Measurements from ENCODE around the gene PHACTR2. TPM values are rescaled to one million over a fixed set of nuclear protein-coding genes. Genes with fewer than 3 reads are reported as not detected.
"Not testable (repeated sequence)": the region's sequence is repeated elsewhere in the genome, so short reads cannot be mapped to it uniquely, and the experiment has no call there.

PHACTR2 gene
- total RNA-seq, 4 donors from 2014 or later = 76.2 to 110 (median 98.2) TPM

DNA sequence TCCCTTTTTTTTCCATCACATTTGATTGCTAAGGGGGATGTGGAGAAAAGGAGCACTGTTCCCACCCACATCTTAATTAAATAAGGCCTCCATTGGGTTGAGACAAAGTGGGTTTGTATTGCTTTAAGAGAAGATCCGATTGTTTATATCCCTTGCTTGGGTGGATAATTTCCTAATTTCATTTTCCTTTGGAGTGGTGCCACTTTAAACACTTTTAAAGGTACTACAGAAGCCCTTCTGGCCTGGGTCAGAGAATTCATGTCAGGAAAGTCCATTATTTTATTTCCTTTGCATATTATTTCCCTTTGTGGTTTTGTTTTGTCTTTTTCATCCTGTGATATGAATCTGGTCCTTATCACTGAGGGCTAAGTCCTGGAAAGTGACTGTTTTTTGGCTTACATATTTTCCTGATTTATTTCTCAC is 56.9 kb downstream of the PHACTR2 start:
- WGBS, 2 donors = 3 to 9% methylated on average over 1 of the region's 1 CpG

DNA sequence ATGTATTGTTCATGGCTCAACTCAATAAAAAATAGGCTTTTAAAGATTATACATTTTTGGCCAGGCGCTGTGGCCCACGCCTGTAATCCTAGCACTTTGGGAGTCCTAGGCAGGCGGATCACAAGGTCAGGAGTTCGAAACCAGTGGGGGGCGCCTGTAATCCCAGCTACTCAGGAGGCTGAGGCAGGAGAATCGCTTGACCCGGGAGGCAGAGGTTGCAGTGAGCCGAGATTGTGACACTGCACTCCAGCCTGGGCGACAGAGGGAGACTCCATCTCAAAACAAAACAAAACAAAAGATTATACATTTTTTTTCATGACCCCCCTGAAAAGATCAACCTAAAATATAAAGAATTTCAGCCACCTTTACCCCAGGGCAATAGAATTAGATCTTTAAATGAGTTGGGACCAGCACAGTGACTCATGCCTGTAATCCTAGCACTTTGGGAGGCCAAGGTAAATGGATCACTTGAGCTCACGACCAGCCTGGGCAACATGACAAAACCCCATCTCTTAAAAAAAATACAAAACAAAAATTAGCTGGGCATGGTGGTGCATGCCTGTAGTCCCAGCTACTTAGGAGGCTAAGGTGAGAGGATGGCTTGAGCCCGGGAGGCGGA is 60.4 kb downstream of the PHACTR2 start:
- H3K36me3 ChIP-seq; DNase-seq (ENCODE audit: low spot score in 2 of 2); H3K9me3 ChIP-seq; H3K27ac ChIP-seq; H3K27me3 ChIP-seq; H3K4me3 ChIP-seq: not testable (repeated sequence)
- H3K4me1 ChIP-seq = peaks cover 0 to 49% (median 14%) of the 10 kb centered on the region in 4 donors
- 87 to 91% methylated on average over 12 of the region's 12 CpGs for WGBS, 2 donors

More for the DNA sequence above, 56.9 kb downstream of the PHACTR2 start:
- DNase-seq (ENCODE audit: low spot score in 2 of 2) = no peak
- Histone ChIP-seq H3K9me3 (no peaks in the 10 kb centered on the region), H3K27ac (peak overlapping the region in 1 of 4 donors; percentile 38), H3K4me3 (no peak overlapping the region), H3K36me3 (no peaks in the 10 kb centered on the region), H3K4me1 (peaks cover 0 to 45% (median 11%) of the 10 kb centered on the region in 4 donors), H3K27me3 (no peaks in the 10 kb centered on the region)
- no peak for TF ChIP-seq EP300 (IDR thresholded peaks at IDR 0.05)

DNA sequence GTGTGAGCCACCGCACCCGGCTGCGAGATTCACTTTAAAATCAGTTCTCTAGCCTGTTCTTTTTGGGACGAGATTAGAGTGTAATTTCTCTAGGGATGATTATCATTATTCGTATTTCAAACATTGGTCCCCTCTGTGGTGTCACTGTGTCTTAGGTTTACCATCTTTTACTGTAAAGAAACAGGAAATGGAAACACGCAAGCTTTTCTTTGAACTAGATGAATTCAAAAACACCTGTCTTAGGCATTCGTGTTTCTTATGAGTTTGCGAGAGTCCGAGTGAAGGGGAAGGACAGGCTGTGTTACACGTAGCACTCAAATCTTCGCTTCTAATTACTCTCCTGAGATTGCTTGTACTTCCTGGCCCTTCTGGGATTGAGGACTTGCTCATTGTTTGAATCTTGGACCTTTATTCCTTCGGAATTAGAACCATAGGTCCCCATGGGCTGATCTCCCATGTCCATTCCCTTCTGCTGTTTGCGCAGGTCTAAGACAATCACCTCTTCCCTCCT is 61.6 kb downstream of the PHACTR2 start:
- Histone ChIP-seq H3K27me3 (no peaks in the 10 kb centered on the region), H3K27ac (no peak overlapping the region), H3K9me3 (no peaks in the 10 kb centered on the region), H3K4me3 (no peak overlapping the region), H3K4me1 (peaks cover 0 to 49% (median 22%) of the 10 kb centered on the region in 4 donors), H3K36me3 (no peaks in the 10 kb centered on the region)
- no peak for TF ChIP-seq EP300 (IDR thresholded peaks at IDR 0.05)
- 88 to 89% methylated on average over 13 of the region's 13 CpGs for WGBS, 2 donors
- DNase-seq (ENCODE audit: low spot score in 2 of 2) = no peak

DNA sequence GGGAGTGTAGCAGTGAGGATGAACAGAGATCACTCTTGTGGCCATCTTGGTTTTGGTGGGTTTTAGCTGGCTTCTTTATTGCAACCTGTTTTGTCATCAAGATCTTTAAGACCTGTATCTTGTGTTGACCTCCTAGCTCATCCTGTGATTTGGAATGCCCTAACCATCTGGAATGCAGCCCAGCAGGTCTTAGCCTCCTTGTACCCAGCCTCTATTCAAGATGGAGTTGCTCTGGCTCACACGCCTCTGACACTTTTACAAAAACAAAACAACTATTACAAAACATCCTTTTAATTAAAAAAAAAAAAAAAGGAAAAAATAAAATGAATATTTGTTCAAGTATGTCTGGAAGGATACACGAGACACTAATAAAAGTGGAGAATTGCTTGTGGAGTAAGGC is 62.4 kb downstream of the PHACTR2 start:
- TF ChIP-seq EP300 (IDR thresholded peaks at IDR 0.05) (no peak), POLR2A (IDR thresholded peaks at IDR 0.05) (no peak)
- TF ChIP-seq, protein P1, sequence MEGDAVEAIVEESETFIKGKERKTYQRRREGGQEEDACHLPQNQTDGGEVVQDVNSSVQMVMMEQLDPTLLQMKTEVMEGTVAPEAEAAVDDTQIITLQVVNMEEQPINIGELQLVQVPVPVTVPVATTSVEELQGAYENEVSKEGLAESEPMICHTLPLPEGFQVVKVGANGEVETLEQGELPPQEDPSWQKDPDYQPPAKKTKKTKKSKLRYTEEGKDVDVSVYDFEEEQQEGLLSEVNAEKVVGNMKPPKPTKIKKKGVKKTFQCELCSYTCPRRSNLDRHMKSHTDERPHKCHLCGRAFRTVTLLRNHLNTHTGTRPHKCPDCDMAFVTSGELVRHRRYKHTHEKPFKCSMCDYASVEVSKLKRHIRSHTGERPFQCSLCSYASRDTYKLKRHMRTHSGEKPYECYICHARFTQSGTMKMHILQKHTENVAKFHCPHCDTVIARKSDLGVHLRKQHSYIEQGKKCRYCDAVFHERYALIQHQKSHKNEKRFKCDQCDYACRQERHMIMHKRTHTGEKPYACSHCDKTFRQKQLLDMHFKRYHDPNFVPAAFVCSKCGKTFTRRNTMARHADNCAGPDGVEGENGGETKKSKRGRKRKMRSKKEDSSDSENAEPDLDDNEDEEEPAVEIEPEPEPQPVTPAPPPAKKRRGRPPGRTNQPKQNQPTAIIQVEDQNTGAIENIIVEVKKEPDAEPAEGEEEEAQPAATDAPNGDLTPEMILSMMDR (IDR thresholded peaks at IDR 0.05) = no peak
- no peaks in the 10 kb centered on the region for H3K27me3 ChIP-seq
- 74 to 90% methylated on average over 2 of the region's 2 CpGs for WGBS, 2 donors
- no peaks in the 10 kb centered on the region for H3K9me3 ChIP-seq
- no peaks in the 10 kb centered on the region for H3K36me3 ChIP-seq
- no peak for DNase-seq (ENCODE audit: low spot score in 2 of 2)
- H3K4me3 ChIP-seq = no peak overlapping the region
- peaks cover 0 to 49% (median 23%) of the 10 kb centered on the region in 4 donors for H3K4me1 ChIP-seq
- H3K27ac ChIP-seq = no peak overlapping the region

DNA sequence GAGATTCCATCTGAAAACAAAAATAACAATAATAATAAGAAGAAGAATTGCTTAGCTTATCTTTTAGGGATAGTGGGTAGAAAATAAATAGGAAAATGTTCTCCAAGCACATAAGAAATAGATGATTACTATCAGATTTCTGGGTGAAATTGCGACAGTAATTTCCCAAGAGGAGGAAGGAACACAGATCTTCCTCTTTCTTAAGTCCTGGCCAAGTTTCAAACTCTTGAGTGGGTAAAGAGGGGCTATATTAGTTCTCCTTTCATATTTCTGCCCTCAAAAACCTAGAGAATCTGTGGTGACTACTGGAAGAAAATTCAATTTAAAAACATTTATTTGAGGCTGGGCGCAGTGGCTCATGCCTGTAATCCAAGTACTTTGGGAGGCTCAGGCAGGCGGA is 63.7 kb downstream of the PHACTR2 start:
- no peak for DNase-seq (ENCODE audit: low spot score in 2 of 2)
- Histone ChIP-seq H3K4me1 (peaks cover 0 to 56% (median 32%) of the 10 kb centered on the region in 4 donors), H3K36me3 (no peaks in the 10 kb centered on the region), H3K4me3 (no peak overlapping the region), H3K27ac (peak overlapping the region in 1 of 4 donors; percentile 82), H3K27me3 (no peaks in the 10 kb centered on the region), H3K9me3 (no peaks in the 10 kb centered on the region)
- 82 to 89% methylated on average over 3 of the region's 3 CpGs for WGBS, 2 donors
- TF ChIP-seq, protein P1 (IDR thresholded peaks at IDR 0.05) = no peak
- TF ChIP-seq POLR2A (IDR thresholded peaks at IDR 0.05) (no peak), EP300 (IDR thresholded peaks at IDR 0.05) (peak in 1 of 2 donors; percentile 22)

DNA sequence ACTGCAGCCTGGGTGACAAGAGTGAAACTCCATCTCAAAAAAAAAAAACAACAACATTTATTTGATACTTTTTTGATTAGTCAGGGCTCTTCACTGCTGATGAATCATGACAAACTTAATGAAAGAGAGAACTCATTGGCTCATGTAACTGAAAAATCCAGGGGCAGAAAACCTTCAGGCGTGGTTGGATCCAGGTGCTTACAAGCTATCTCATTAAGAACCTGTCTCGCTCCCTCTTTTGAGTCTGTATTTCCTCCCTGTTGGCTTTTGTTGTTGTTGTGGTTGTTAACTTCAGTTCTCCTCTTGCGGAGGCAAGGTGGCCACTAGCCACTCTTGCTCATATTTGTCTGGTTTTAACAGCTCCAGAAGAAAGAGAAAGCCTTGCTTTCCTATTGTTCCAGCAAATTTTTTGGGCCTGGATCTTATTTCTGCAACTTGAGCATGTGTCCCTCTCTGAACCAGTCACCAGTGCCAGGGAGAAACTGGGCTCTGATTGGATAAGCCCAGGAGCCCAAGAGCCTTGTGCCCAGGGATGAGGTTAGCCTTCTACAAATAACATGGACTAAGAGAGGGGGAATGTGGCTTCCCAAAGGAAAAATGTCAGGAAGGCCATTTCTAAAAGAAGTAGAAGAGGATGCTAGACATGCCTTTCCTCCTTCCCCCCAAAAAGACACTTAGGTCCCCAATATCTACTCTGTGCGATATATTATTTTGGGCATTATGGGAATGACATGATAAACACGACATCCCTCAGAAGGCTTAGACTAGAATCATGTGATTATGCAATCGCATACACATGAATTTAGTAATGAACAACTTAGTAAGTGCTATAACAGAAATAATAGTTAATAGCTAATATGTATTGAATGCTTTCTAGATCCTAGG is 64.5 kb downstream of the PHACTR2 start:
- WGBS, 2 donors = 93 to 94% methylated on average over 6 of the region's 6 CpGs
- H3K27me3 ChIP-seq = no peaks in the 10 kb centered on the region
- H3K9me3 ChIP-seq = no peaks in the 10 kb centered on the region
- no peak for DNase-seq (ENCODE audit: low spot score in 2 of 2)
- H3K27ac ChIP-seq = peak overlapping the region in 2 of 4 donors; percentile 78 to 82
- H3K36me3 ChIP-seq = no peaks in the 10 kb centered on the region
- TF ChIP-seq, protein P1 (IDR thresholded peaks at IDR 0.05) = no peak
- TF ChIP-seq POLR2A (IDR thresholded peaks at IDR 0.05) (no peak), EP300 (IDR thresholded peaks at IDR 0.05) (no peak)
- peaks cover 0 to 64% (median 32%) of the 10 kb centered on the region in 4 donors for H3K4me1 ChIP-seq
- no peak overlapping the region for H3K4me3 ChIP-seq

All from tibial nerve (tissue), 4 donors.